Neuronal stem cell (in vitro differentiated cells): Measurements from ENCODE around the gene RFT1.
A peak's percentile ranks its signal among the peaks of the same experiment; 100 is the strongest.

Source experiments
- DNase-seq: peaks from one replicate; pipeline ENCODE4 v3.0.0-alpha.2; 2013; ENCODE audit warnings: low spot score
- H2AFZ ChIP-seq: one replicate; pipeline ENCODE4 v1.6.1; 2013; ENCODE audit warnings: mild to moderate bottlenecking, low read length, inconsistent platforms
- H2AK5ac ChIP-seq: 2 replicates; pipeline ENCODE4 v1.6.1; 2013; ENCODE audit warnings: low read depth, mild to moderate bottlenecking, inconsistent platforms, low read length, moderate library complexity, mixed read lengths
- H2BK120ac ChIP-seq: 2 replicates; pipeline ENCODE4 v1.6.1; 2013; ENCODE audit warnings: low read depth, mild to moderate bottlenecking, inconsistent platforms, low read length, moderate library complexity, mixed read lengths
- H2BK12ac ChIP-seq: one replicate; pipeline ENCODE4 v1.6.1; 2013; ENCODE audit warnings: low read length, inconsistent platforms
- H2BK15ac ChIP-seq: 2 replicates; pipeline ENCODE4 v1.6.1; 2013; ENCODE audit warnings: mild to moderate bottlenecking, low read length, inconsistent platforms, mixed read lengths
- H2BK5ac ChIP-seq: one replicate; pipeline ENCODE4 v1.6.1; 2013; ENCODE audit warnings: inconsistent platforms, mild to moderate bottlenecking, low read length, moderate library complexity
- H3K14ac ChIP-seq: one replicate; pipeline ENCODE4 v1.6.1; 2013; ENCODE audit warnings: low read length, inconsistent platforms
- H3K18ac ChIP-seq: 2 replicates; pipeline ENCODE4 v1.6.1; 2013; ENCODE audit warnings: low read length, inconsistent platforms
- H3K23ac ChIP-seq: 2 replicates; pipeline ENCODE4 v1.6.1; 2013; ENCODE audit warnings: low read depth, mild to moderate bottlenecking, mixed read lengths, low read length, inconsistent platforms; ENCODE audit not compliant: poor library complexity
- H3K27ac ChIP-seq: replicated peaks from 3 replicates; pipeline ENCODE4 v1.5.1; 2013; ENCODE audit warnings: low read length, inconsistent platforms
- H3K27me3 ChIP-seq, 3 experiments: 2 replicates each; pipeline ENCODE4 v1.6.1; 2013; ENCODE audit warnings: low read length in 3 of 3, mild to moderate bottlenecking in 2 of 3, inconsistent platforms in 1 of 3, low read depth in 1 of 3, mixed read lengths in 1 of 3, moderate library complexity in 1 of 3; ENCODE audit not compliant: control insufficient read depth in 3 of 3, insufficient read depth in 3 of 3
- H3K36me3 ChIP-seq, 2 donors: replicated peaks in 1 of 2; 2 replicates each; pipeline ENCODE4 v1.6.1; 2013; ENCODE audit warnings: low read length in 2 of 2; ENCODE audit not compliant: control insufficient read depth in 2 of 2, insufficient read depth in 2 of 2
- H3K4ac ChIP-seq: 2 replicates; pipeline ENCODE4 v1.6.1; 2013; ENCODE audit warnings: inconsistent platforms, mild to moderate bottlenecking, low read length, moderate library complexity
- H3K4me1 ChIP-seq, 2 donors: 1 replicate in 1 of 2; 2 replicates in 1 of 2; pipeline ENCODE4 v1.6.1; 2013; ENCODE audit warnings: low read length in 2 of 2, low read depth in 1 of 2; ENCODE audit not compliant: control insufficient read depth in 2 of 2, insufficient read depth in 1 of 2
- H3K4me2 ChIP-seq: one replicate; pipeline ENCODE4 v1.6.1; 2013; ENCODE audit warnings: mild to moderate bottlenecking, low read length, inconsistent platforms; ENCODE audit not compliant: insufficient read depth, poor library complexity, severe bottlenecking
- H3K4me3 ChIP-seq, 2 donors: 2 replicates each; pipeline ENCODE4 v1.5.1; 2013; ENCODE audit warnings: low read length in 2 of 2, mild to moderate bottlenecking in 2 of 2, inconsistent platforms in 1 of 2, moderate library complexity in 1 of 2
- H3K79me1 ChIP-seq: one replicate; pipeline ENCODE4 v1.6.1; 2013; ENCODE audit warnings: low read depth, mild to moderate bottlenecking, inconsistent platforms, low read length, moderate library complexity
- H3K9ac ChIP-seq: one replicate; pipeline ENCODE4 v1.6.1; 2013; ENCODE audit warnings: mild to moderate bottlenecking, low read depth, low read length, inconsistent platforms; ENCODE audit not compliant: poor library complexity
- H3K9me3 ChIP-seq, 2 donors: replicated peaks in 1 of 2; 2 replicates each; pipeline versions ENCODE3 to v1.6.1; 2013; ENCODE audit warnings: low read length in 2 of 2, mild to moderate bottlenecking in 2 of 2, inconsistent platforms in 1 of 2, low read depth in 1 of 2, mixed read lengths in 1 of 2, moderate library complexity in 1 of 2; ENCODE audit not compliant: control insufficient read depth in 2 of 2, insufficient read depth in 1 of 2
- H4K8ac ChIP-seq: one replicate; pipeline ENCODE4 v1.6.1; 2013; ENCODE audit warnings: low read depth, mild to moderate bottlenecking, inconsistent platforms, low read length, moderate library complexity
- H4K91ac ChIP-seq: one replicate; pipeline ENCODE4 v1.6.1; 2013; ENCODE audit warnings: low read length, low read depth, mild to moderate bottlenecking, inconsistent platforms; ENCODE audit not compliant: poor library complexity
- WGBS, 2 donors: extraction: QIAGEN DNeasy Blood & Tissue Kit; methylation state at CpG; one replicate each; pipeline ENCODE4 v1.1.7; 2013; ENCODE audit warnings: missing lambda C conversion rate in 2 of 2, mixed read lengths in 1 of 2; ENCODE audit not compliant: insufficient read length in 2 of 2, insufficient replicate concordance in 1 of 2; ENCODE audit errors: extremely low coverage in 2 of 2; 5-methylcytosine and 5-hydroxymethylcytosine counted together

RFT1 gene

DNA sequence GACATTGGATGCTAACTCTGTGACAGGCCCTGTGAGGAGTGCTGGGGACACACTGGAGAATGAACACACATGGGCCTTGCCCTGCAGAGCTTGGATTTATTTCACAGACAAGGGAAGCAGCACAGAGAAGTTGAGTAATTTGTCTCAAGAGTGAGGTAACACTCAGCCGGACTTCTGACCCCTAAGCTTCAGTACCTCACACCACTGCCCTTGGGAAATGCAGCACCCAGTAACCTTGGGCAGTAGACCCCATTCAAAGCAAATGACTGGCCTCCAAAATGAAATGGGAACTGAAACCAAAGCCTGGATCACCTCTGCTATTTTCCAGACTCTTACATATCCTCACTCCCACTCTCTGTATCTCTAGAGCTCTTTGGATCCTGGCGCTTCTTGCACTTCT, 37.3 kb downstream of the RFT1 start:
- Histone ChIP-seq H3K4me2 (no peak overlapping the region), H3K4me1 (no peaks in the 10 kb centered on the region), H3K36me3 (peaks cover 17 to 73% of the 10 kb centered on the region in 2 donors), H2BK15ac (no peak overlapping the region), H4K8ac (no peak overlapping the region), H3K18ac (no peak overlapping the region), H2BK5ac (no peak overlapping the region), H3K4me3 (no peak overlapping the region), H3K23ac (no peak overlapping the region), H2AFZ (no peak overlapping the region), H2AK5ac (no peak overlapping the region), H3K9ac (no peak overlapping the region), H3K79me1 (peaks cover 3% of the 10 kb centered on the region), H3K27me3 (no peaks in the 10 kb centered on the region), H3K14ac (no peak overlapping the region), H3K9me3 (no peaks in the 10 kb centered on the region), H3K4ac (no peak overlapping the region), H2BK12ac (no peak overlapping the region), H2BK120ac (no peak overlapping the region), H3K27ac (no peak overlapping the region), H4K91ac (no peak overlapping the region)
- DNase-seq = no peak
- WGBS, 2 donors = no CpG with 5 or more reads among the region's 2 CpGs

DNA sequence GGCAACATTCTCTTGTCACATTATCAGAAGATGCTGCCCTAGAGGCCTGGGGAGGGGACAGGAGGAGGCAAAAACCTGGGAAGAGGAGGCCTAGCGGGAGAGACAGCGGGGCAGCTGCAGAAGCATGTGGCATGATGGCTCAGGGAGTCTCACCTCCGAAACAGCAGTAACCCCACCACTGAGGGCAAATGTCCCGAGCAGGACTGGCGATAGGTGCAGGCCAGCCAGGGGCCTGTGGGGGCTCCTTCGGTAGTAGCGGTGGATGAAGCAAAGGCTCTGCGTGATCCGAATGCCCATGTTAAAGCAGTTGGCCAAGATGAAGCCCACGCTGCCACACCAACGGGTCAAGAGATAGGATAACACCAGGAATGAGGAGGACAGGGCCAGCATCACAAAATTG, 38.0 kb downstream of the RFT1 start:
- no peak overlapping the region for H2AK5ac ChIP-seq
- H3K4me1 ChIP-seq = no peaks in the 10 kb centered on the region
- no peaks in the 10 kb centered on the region for H3K9me3 ChIP-seq
- no peak overlapping the region for H2AFZ ChIP-seq
- no peak overlapping the region for H3K4ac ChIP-seq
- WGBS, 2 donors = no CpG with 5 or more reads among the region's 11 CpGs
- no peak overlapping the region for H3K4me2 ChIP-seq
- no peak overlapping the region for H2BK12ac ChIP-seq
- no peak overlapping the region for H3K14ac ChIP-seq
- H2BK120ac ChIP-seq = no peak overlapping the region
- H3K36me3 ChIP-seq = peaks cover 17 to 67% of the 10 kb centered on the region in 2 donors
- H3K9ac ChIP-seq = no peak overlapping the region
- H3K27me3 ChIP-seq = no peaks in the 10 kb centered on the region
- peak overlapping the region; percentile 48 for H3K23ac ChIP-seq
- no peak overlapping the region for H4K91ac ChIP-seq
- no peak overlapping the region for H2BK15ac ChIP-seq
- H3K79me1 ChIP-seq = peaks cover 3% of the 10 kb centered on the region
- H3K4me3 ChIP-seq = no peak overlapping the region
- peak overlapping the region; percentile 73 for H4K8ac ChIP-seq
- no peak overlapping the region for H3K18ac ChIP-seq
- no peak overlapping the region for H2BK5ac ChIP-seq
- no peak for DNase-seq
- H3K27ac ChIP-seq = no peak overlapping the region

DNA sequence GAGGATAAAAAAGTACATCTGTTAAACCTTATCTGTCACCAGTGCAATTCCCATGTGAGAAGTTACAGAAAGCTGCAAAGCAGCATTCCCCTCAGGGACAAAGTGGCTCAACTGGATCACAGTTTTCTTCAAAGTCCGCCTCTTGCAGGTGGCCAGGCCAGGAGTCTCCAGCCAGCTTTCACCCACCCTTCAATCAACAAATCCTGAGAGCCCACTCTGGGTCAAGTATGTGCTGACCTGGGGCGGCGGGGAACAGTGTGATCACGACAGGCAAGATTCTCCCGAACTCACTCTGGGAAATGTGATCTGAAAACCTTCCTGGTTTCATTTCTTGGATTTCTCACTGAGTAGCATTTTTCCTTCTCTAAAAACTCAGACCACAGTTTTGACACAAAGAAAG, 39.2 kb downstream of the RFT1 start:
- H3K36me3 ChIP-seq = peaks cover 17 to 65% of the 10 kb centered on the region in 2 donors
- H3K4ac ChIP-seq = no peak overlapping the region
- peaks cover 3% of the 10 kb centered on the region for H3K79me1 ChIP-seq
- H3K27ac ChIP-seq = no peak overlapping the region
- no peak overlapping the region for H3K4me2 ChIP-seq
- H2BK5ac ChIP-seq = no peak overlapping the region
- H3K27me3 ChIP-seq = no peaks in the 10 kb centered on the region
- no peak overlapping the region for H3K18ac ChIP-seq
- H3K9ac ChIP-seq = no peak overlapping the region
- no peak overlapping the region for H3K14ac ChIP-seq
- no peaks in the 10 kb centered on the region for H3K4me1 ChIP-seq
- H3K23ac ChIP-seq = no peak overlapping the region
- no peak overlapping the region for H2AFZ ChIP-seq
- no peak overlapping the region for H2BK12ac ChIP-seq
- no peak overlapping the region for H4K91ac ChIP-seq
- no peak overlapping the region for H2BK15ac ChIP-seq
- no peak overlapping the region for H3K4me3 ChIP-seq
- H4K8ac ChIP-seq = no peak overlapping the region
- DNase-seq = no peak
- no peaks in the 10 kb centered on the region for H3K9me3 ChIP-seq
- WGBS, 2 donors = no CpG with 5 or more reads among the region's 5 CpGs
- H2BK120ac ChIP-seq = no peak overlapping the region
- no peak overlapping the region for H2AK5ac ChIP-seq

- no peaks in the 10 kb centered on the region for H3K4me1 ChIP-seq
Measured at GRCh38 chr3:53089511-53089910, 40.7 kb downstream of the RFT1 start.

More at GRCh38 chr3:53089511-53089910, 40.7 kb downstream of the RFT1 start:
- Histone ChIP-seq H2BK12ac (no peak overlapping the region), H3K14ac (no peak overlapping the region), H3K9ac (no peak overlapping the region), H4K8ac (no peak overlapping the region), H3K36me3 (peaks cover 17 to 53% of the 10 kb centered on the region in 2 donors), H3K23ac (no peak overlapping the region), H2BK120ac (no peak overlapping the region), H2BK15ac (no peak overlapping the region), H3K4me2 (no peak overlapping the region), H3K27me3 (no peaks in the 10 kb centered on the region), H3K4ac (no peak overlapping the region), H4K91ac (no peak overlapping the region), H3K9me3 (no peaks in the 10 kb centered on the region), H3K79me1 (peaks cover 3% of the 10 kb centered on the region), H2AK5ac (no peak overlapping the region), H2BK5ac (no peak overlapping the region), H3K27ac (no peak overlapping the region), H3K18ac (no peak overlapping the region), H2AFZ (no peak overlapping the region), H3K4me3 (no peak overlapping the region)
- no peak for DNase-seq
- no CpG with 5 or more reads among the region's 6 CpGs for WGBS, 2 donors
